Kidney (tissue), 14 donors: Measurements from ENCODE around the gene SFT2D3. TPM values are rescaled to one million over a fixed set of nuclear protein-coding genes. Genes with fewer than 3 reads are reported as not detected.

Experiments used
- DNase-seq, 5 donors: peaks; one replicate each; pipeline ENCODE4 v3.0.0-alpha.2; 2013 to 2020
- FAIRE-seq: peaks from 2 replicates; lab custom pipeline; 2012; peaks lifted over from hg19 to GRCh38; lab: Jason Lieb, UNC
- H3K27ac ChIP-seq, 2 donors: one replicate each; pipeline ENCODE4 v1.7.0; 2013; ENCODE audit warnings: low read depth in 2 of 2, low read length in 2 of 2, inconsistent platforms in 1 of 2
- H3K27me3 ChIP-seq: one replicate; pipeline ENCODE4 v1.7.1; 2013; ENCODE audit warnings: low read length, inconsistent platforms; ENCODE audit not compliant: control insufficient read depth, insufficient read depth
- H3K36me3 ChIP-seq, 3 donors: one replicate each; pipeline versions ENCODE4 v1.7.0 to v1.7.1; 2013; ENCODE audit warnings: low read length in 3 of 3, control low read depth in 1 of 3, inconsistent platforms in 1 of 3; ENCODE audit not compliant: insufficient read depth in 3 of 3, control insufficient read depth in 2 of 3
- H3K4me1 ChIP-seq, 3 donors: one replicate each; pipeline versions ENCODE4 v1.7.0 to v1.7.1; 2013; ENCODE audit warnings: low read length in 3 of 3, inconsistent platforms in 1 of 3, low read depth in 1 of 3; ENCODE audit not compliant: control insufficient read depth in 2 of 3, insufficient read depth in 2 of 3
- H3K4me3 ChIP-seq, 3 donors: one replicate each; pipeline versions ENCODE4 v1.7.0 to v1.8.1; 2013; ENCODE audit warnings: low read length in 3 of 3, control low read depth in 1 of 3, inconsistent platforms in 1 of 3
- H3K9ac ChIP-seq, 3 donors: one replicate each; pipeline versions ENCODE4 v1.7.0 to v1.7.1; 2013; ENCODE audit warnings: low read length in 3 of 3, control low read depth in 1 of 3, inconsistent platforms in 1 of 3
- H3K9me3 ChIP-seq, 3 donors: one replicate each; pipeline versions ENCODE4 v1.7.0 to v1.7.1; 2013; ENCODE audit warnings: low read length in 3 of 3, control low read depth in 1 of 3, inconsistent platforms in 1 of 3; ENCODE audit not compliant: control insufficient read depth in 2 of 3, insufficient read depth in 1 of 3
- intact Hi-C: fragments of 100-400 bp; cut with DNase I; formaldehyde crosslinking; loops from one replicate; pipeline ENCODE4 v1.11.1; 2022
- polyA plus RNA-seq: library from polyadenylated mRNA; stranded (reverse); fragments of 350-450 nt; fragmentation: Illumina TruSeq; extraction: RNeasy Lipid Tissue Mini Kit (QIAGEN cat#74804); gene quantifications from one replicate; pipeline ENCODE4 v1.2.3, GENCODE V29; 2014; ENCODE audit warnings: low read depth, low replicate concordance; ENCODE audit not compliant: insufficient read depth
- total RNA-seq: library from RNA; stranded (reverse); fragmentation: NEBNext Ultra II Directional; extraction: Animal tissue kit (Norgen Biotek cat#: 25700); gene quantifications from one replicate; pipeline ENCODE4 v1.2.1, GENCODE V29; 2021
- TF ChIP-seq, protein P1 (sequence below): IDR thresholded peaks from 3 replicates; pipeline ENCODE4 v1.5.1; 2012; ENCODE audit warnings: mild to moderate bottlenecking, moderate library complexity, borderline replicate concordance; ENCODE audit not compliant: insufficient read depth; ENCODE audit errors: extremely low read depth
- donor health status: control.
- donor health status: control.
- donor health status: control.
- donor health status: control.
- donor health status: control.
- donor health status: DM: yes; HTN: yes; CAD: no.
- donor health status: Normal renal cell carcinoma (clear cell type).

SFT2D3 gene
- total and polyA plus RNA-seq, 2 donors from 2014 or later, result 5.1 to 9.3 TPM

GRCh38 chr2:127718271-127718670, 17.0 kb downstream of the SFT2D3 start:
- Histone ChIP-seq H3K4me1 (no peaks in the 10 kb centered on the region), H3K9ac (no peak overlapping the region), H3K9me3 (no peaks in the 10 kb centered on the region), H3K4me3 (no peak overlapping the region), H3K27ac (no peak overlapping the region), H3K27me3 (no peaks in the 10 kb centered on the region), H3K36me3 (peaks cover 0 to 31% (median 12%) of the 10 kb centered on the region in 3 donors)
- TF ChIP-seq, protein P1, sequence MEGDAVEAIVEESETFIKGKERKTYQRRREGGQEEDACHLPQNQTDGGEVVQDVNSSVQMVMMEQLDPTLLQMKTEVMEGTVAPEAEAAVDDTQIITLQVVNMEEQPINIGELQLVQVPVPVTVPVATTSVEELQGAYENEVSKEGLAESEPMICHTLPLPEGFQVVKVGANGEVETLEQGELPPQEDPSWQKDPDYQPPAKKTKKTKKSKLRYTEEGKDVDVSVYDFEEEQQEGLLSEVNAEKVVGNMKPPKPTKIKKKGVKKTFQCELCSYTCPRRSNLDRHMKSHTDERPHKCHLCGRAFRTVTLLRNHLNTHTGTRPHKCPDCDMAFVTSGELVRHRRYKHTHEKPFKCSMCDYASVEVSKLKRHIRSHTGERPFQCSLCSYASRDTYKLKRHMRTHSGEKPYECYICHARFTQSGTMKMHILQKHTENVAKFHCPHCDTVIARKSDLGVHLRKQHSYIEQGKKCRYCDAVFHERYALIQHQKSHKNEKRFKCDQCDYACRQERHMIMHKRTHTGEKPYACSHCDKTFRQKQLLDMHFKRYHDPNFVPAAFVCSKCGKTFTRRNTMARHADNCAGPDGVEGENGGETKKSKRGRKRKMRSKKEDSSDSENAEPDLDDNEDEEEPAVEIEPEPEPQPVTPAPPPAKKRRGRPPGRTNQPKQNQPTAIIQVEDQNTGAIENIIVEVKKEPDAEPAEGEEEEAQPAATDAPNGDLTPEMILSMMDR, result no peak
- no peak for FAIRE-seq
- no peak for DNase-seq
- intact Hi-C loops, result no loop called here

DNA sequence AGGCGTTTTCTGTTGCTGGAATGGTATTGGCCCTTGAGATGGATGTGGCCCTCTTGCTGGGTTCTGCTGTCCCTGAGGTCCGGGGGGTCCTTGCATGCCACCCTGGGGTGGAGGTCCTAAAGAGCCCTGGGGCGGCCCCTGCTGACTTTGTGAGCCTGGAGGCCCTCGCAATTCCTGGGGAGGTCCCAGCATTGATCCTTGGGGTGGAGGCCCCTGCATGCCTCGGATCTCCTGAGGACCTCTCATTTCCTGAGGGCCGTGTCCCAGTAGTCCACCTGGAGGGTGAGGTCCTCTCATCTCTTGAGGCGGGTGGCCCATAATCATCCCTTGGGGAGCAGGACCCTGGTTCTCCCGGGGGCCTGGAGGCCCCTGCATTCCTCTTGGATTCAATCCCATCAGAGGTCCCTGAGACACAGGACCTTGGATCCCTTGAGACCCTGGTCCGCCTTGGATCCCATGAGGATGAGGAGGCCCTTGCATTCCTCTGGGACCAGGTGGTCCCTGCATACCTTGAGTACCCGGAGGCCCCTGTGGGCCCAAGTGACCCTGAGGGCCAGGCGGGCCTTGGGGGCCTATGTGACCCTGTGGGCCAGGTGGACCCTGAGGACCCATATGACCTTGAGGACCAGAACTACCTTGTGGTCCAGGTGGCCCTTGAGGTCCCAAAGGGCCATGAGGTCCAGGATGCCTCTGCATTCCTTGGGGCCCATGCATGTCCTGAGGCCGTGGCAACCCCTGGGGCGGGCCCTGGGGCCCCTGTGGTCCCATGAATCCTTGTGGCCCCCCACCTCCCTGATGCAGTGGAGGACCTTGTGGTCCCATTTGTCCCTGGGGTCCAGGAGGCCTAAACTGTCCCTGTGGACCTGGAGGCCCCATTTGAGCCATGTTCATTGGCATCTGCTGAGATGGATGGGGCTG, 18.3 kb downstream of the SFT2D3 start:
- no peak overlapping the region for H3K9ac ChIP-seq
- peaks cover 0 to 31% (median 12%) of the 10 kb centered on the region in 3 donors for H3K36me3 ChIP-seq
- TF ChIP-seq, protein P1, result no peak
- FAIRE-seq, result no peak
- intact Hi-C loops, result no loop called here
- H3K27ac ChIP-seq, result no peak overlapping the region
- no peak overlapping the region for H3K4me3 ChIP-seq
- no peaks in the 10 kb centered on the region for H3K27me3 ChIP-seq
- DNase-seq, result peak in 1 of 5 donors; percentile 66
- H3K9me3 ChIP-seq, result no peaks in the 10 kb centered on the region
- H3K4me1 ChIP-seq, result no peaks in the 10 kb centered on the region

- DNase-seq, result no peak
- Histone ChIP-seq H3K27me3 (no peaks in the 10 kb centered on the region), H3K9me3 (no peaks in the 10 kb centered on the region), H3K4me3 (no peak overlapping the region), H3K4me1 (no peaks in the 10 kb centered on the region), H3K36me3 (peaks cover 0 to 31% (median 11%) of the 10 kb centered on the region in 3 donors), H3K9ac (no peak overlapping the region), H3K27ac (no peak overlapping the region)
- intact Hi-C loops, result no loop called here
- FAIRE-seq, result no peak
- TF ChIP-seq, protein P1, result no peak
These were observed 20.1 kb downstream of the SFT2D3 start for GRCh38 chr2:127721311-127721977.
